HG03565 (cell line): ENCODE results near the gene OGFOD3.
"Not testable (repeated sequence)": the region's sequence is repeated elsewhere in the genome, so short reads cannot be mapped to it uniquely, and the experiment has no call there.

Experiments used
- ATAC-seq: cut with Tn5 transposase; IDR thresholded peaks from one replicate; pipeline ENCODE4 v1.9.1; 2021; ENCODE audit warnings: mild to moderate bottlenecking, moderate library complexity; ENCODE audit not compliant: unreplicated experiment

Gene OGFOD3

GRCh38 chr17:82375359-82376041 lies 42.9 kb downstream of the OGFOD3 start:
- ATAC-seq, result no peak

GRCh38 chr17:82374626-82375331 lies 43.6 kb downstream of the OGFOD3 start:
- ATAC-seq, result no peak

DNA sequence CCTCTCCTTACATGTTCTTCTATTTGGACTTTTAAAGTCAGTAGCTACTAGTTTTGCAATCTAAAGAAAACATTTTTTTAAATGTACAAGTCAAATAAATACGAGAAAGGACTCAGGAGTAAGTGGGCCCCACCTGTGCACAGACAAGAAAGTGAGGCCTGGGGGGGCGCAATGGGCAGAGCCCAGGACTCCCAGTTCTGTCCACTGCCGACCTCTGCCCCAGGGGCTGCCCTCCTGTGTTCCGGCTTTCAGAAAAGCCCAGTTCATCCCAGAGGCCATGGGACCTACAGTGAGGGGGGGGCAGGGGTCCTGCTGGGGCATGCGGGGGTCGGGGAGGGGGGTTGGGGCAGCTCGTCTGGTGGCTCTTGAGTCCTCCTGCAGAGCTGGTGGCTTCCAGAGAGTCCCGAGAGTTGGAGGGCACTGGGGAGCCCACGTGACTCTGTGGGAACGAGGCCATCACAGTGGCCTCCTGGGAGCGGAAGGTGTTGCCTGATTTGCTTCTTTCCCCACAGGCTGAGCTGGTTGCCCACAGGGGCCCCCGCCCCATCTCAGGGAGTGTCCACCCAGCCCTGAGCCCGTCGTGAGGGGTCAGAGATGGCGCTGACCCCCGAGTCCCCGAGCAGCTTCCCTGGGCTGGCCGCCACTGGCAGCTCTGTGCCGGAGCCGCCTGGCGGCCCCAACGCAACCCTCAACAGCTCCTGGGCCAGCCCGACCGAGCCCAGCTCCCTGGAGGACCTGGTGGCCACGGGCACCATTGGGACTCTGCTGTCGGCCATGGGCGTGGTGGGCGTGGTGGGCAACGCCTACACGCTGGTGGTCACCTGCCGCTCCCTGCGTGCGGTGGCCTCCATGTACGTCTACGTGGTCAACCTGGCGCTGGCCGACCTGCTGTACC lies 44.4 kb downstream of the OGFOD3 start:
- no peak for ATAC-seq

DNA sequence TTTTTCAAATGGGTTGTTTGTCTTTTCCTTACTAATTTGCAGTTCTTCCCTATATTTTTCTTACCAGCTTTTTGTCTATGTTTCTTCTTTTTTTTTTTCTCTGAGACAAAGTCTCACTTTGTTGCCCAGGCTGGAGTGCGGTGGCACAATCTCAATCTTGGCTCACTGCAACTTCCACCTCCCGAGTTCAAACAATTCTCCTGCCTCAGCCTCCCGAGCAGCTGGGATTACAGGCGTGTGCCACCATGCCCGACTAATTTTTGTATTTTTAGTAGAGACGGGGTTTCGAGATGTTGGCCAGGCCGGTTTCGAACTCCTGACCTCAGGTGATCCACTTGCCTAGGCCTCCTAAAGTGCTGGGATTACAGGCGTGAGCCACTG lies 45.3 kb downstream of the OGFOD3 start:
- not testable (repeated sequence) for ATAC-seq

DNA sequence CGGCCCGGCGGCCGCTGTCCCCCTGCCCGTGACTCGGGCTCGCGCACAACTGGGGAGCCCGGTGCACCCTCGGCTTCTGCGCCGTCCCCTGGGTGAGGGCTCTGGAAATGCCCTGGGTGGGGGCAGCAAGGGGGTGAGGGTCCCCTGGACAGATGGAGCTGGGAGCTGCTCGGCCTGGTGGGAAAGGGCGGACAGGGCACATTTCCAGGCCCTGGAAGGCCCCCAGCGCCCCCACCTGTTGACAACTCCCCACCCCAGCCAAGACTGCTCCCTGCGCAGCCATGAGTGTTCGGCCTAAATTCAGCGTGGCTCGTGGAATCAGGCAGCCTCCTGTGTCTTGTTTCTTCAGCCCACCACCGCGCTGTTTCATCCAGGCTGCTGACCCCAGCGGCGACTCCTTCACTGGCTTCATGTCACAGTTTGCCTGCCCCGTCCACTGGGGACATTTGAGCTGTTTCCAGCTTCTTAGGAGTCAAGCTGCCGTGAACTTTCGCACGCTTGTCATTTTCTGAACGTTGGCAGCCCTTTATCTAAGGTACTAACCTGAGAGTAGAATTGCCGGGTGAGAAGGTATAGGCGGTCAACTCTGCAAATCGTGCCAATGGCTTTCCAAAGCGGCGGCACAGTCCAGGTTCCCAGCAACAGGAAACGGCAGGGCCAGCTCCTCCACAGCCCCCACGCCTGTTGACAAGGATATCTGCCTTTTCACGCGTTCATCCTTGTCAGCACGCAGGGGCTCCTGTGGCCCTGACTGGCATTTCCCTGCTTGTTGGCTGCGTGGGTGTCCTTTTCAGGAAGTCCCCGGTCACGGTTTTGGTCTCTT lies 45.9 kb downstream of the OGFOD3 start:
- no peak for ATAC-seq

DNA sequence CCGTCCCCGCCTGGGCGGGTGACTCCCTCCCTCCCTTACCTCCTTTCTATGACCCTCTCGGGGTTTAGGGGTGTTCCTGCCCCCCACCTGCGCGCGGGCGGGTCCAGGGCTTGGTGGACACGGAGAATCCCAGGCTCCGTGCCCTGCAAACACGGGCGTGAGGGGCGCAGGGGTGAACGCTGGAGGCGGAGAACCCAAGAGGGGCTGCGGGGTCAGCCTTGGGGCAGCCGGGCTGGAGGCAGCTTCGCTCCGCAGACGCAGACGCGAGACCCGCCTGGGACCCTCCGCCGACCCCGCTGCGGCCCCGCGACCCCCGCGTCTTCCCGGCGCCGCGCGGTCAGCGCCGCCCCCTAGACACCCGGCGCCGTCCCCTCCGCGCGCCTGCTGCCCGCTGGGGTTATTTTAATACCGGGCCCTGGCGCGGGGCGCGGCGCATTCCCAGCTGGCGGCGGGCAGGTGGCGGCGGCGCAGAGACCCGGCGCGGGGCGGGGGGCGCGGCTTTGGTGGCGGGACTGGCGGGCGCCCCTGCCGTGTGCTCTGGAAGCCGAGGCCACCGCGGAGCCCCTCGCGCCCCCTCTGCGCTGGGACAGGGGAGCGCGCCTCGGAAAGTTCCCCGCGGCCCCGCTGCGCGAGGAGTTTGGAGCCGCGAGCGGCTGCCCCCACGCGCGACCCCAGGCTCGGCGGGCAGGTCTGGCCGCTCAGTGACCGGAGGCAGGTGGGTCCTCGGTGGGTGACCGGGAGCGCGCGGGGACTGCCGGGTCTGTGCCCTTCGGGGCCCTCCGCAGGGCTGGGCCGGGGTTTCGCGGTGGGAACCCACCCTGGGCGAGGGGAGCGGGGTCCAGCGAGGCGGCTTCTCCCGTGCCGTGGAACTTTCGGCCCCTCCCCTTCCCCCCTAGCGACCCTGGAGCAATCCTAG lies 46.8 kb downstream of the OGFOD3 start, which contains the start of gene UTS2R:
TSS of gene UTS2R (plus strand) at position 433 of the 916 bp plus-strand sequence. CDS start 2,560 bp downstream, outside the sequence.
- ATAC-seq, result no peak

DNA sequence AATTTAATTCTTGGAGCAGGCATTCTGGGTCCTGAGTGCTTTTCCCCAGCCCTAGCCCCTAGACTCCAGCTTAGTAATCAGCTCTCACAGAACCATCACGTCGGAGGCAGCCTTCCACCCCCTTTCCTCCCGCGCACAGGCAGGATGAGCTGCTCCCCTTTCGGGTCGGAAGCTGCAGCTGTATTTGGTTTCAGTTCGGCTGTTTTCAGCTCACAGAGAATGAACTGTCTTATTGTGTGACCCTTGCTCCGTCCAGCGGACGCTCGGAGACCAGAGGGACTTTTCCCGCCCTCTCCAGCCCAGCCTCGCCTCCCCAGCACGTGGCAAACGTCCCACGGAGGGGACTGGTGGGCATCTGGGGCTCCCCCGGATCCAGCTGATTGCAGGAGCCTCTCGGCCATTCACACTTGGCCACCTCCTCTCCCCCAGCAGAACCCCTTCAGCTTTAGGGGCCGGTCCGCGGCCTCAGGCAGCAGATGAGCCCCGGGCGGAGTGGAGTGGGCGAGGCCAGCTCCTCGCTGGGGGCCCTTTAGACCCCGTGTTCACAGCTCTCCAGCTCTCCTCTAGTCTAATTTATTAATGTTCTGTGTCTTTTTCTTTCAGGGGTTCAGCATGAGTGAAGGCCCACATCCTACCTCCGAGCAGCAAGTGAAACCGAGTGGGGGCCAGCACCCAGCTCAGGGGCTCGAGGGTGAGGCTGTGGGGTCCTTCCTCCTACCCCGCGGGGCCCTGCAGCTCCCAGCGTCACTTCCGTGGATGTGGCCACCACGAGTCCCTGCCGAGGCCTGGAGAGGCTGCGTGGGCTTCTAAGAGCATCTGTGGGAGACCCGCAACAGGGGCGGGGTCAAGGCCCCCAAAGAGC lies 47.7 kb downstream of the OGFOD3 start:
- no peak for ATAC-seq

GRCh38 chr17:82369211-82369610 lies 49.2 kb downstream of the OGFOD3 start:
- no peak for ATAC-seq

GRCh38 chr17:82367724-82368524 lies 50.5 kb downstream of the OGFOD3 start:
- ATAC-seq, result no peak

DNA sequence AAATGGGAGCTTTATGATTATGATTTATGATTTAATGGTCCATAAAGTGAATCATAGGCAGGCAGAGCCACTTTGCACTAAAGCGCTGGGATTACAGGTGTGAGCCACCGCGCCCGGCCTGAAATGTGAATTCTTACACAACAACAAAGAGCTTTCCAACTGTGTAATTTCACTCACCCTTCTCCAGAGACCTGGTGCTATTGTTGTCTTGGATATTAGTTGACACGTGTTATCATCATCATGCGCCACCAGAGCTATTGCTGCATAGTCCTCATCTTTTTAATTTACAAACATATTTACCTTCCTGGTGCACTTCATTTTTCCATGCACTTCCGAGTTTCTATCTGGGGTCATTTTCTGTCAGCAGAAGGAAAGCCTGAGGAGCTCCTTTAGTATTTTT lies 51.6 kb downstream of the OGFOD3 start:
- ATAC-seq, result no peak

- ATAC-seq, result no peak
These were observed 52.6 kb downstream of the OGFOD3 start for GRCh38 chr17:82365606-82366295.

- ATAC-seq, result no peak
These were observed 56.3 kb downstream of the OGFOD3 start for GRCh38 chr17:82361885-82362633.

- not testable (repeated sequence) for ATAC-seq
These were observed 58.8 kb downstream of the OGFOD3 start for GRCh38 chr17:82359451-82360074.

- ATAC-seq, result no peak
These were observed 59.7 kb downstream of the OGFOD3 start, which contains the start of gene TEX19 for GRCh38 chr17:82358465-82359350. TEX19 (plus strand) TSS chr17:82359247; CDS start chr17:82362151, 2,904 bp downstream.

DNA sequence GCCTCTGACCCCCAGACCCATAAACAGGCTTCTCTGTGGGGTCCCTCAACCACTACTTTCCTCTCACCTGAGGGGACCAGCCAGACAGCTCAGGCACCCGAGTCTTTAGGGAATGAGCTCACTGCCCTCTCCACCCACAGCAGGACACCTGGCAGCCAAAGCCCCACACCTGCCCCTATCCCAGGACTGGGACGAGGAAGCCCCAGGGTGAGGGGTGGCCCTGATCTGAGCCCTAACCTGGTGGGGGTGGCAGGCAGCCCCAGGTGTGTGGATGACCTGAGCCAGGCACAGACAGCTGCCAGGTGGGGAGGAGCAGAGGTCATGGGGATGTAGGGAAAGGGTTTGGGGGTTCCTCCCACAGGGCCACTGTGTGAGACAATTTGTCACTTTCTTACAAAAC lies 61.0 kb downstream of the OGFOD3 start:
- no peak for ATAC-seq
